OCI-LY7 (cell line): ENCODE measurements around the gene ARMC9. TPM values are rescaled to one million over a fixed set of nuclear protein-coding genes. Genes with fewer than 3 reads are reported as not detected.

Experiments used
- BruUV-seq: library from RNA; stranded (reverse); fragments of 400-500 nt; replicated peaks from 2 replicates; lab custom pipeline; 2021; lab: Mats Ljungman, UMichigan
- CTCF ChIA-PET: fragments of 300-600 bp; sonication (Branson Sonifier 250); formaldehyde crosslinking; loops from one replicate; lab custom pipeline; 2022; ENCODE audit warnings: antibody characterized with exemption; ENCODE audit not compliant: unreplicated experiment; lab: Charles Lee
- POLR2A ChIA-PET: fragments of 300-600 bp; sonication (Branson Sonifier 250); formaldehyde crosslinking; loops from one replicate; lab custom pipeline; 2022; ENCODE audit warnings: antibody characterized with exemption; lab: Charles Lee
- DNase-seq: peaks from one replicate; pipeline ENCODE4 v3.0.0-alpha.2; 2015; ENCODE audit warnings: low spot score
- H2AFZ ChIP-seq: fragments of 200-600 bp; sonication (generic), shearing (Covaris generic); 2 replicates; pipeline ENCODE4 v1.6.1; 2014; ENCODE audit warnings: mild to moderate bottlenecking, antibody characterized with exemption, low read length, moderate library complexity
- H3K27ac ChIP-seq: fragments of 200-600 bp; sonication (generic); 2 replicates; pipeline ENCODE4 v1.5.1; 2014; ENCODE audit warnings: mixed run types, low read depth, mild to moderate bottlenecking, moderate library complexity, low read length, inconsistent platforms; ENCODE audit not compliant: poor library complexity, severe bottlenecking
- H3K36me3 ChIP-seq: fragments of 200-600 bp; sonication (generic); 2 replicates; pipeline ENCODE4 v1.6.1; 2014; ENCODE audit warnings: mild to moderate bottlenecking, antibody characterized with exemption, low read length, moderate library complexity, mixed read lengths; ENCODE audit not compliant: insufficient read depth
- H3K4me1 ChIP-seq: fragments of 200-600 bp; sonication (generic); 2 replicates; pipeline ENCODE4 v1.5.1; 2014; ENCODE audit warnings: mild to moderate bottlenecking, low read length; ENCODE audit not compliant: insufficient read depth, poor library complexity, severe bottlenecking
- H3K4me2 ChIP-seq: fragments of 200-600 bp; sonication (generic); 2 replicates; pipeline ENCODE4 v1.6.1; 2014; ENCODE audit warnings: mild to moderate bottlenecking, low read length
- H3K4me3 ChIP-seq: fragments of 200-600 bp; sonication (generic); 2 replicates; pipeline ENCODE4 v1.5.1; 2014; ENCODE audit warnings: mild to moderate bottlenecking, low read depth, low read length; ENCODE audit not compliant: poor library complexity, severe bottlenecking
- H3K79me2 ChIP-seq: fragments of 200-600 bp; sonication (generic); 2 replicates; pipeline ENCODE4 v1.6.1; 2016; ENCODE audit warnings: low read depth, mild to moderate bottlenecking, low read length, moderate library complexity, mixed read lengths; ENCODE audit not compliant: insufficient read depth
- H3K9me2 ChIP-seq: fragments of 200-600 bp; sonication (generic); 2 replicates; pipeline ENCODE4 v1.6.1; 2016; ENCODE audit warnings: mild to moderate bottlenecking, low read length, mixed read lengths; ENCODE audit not compliant: insufficient read depth
- H3K9me3 ChIP-seq: fragments of 200-600 bp; sonication (generic); 2 replicates; pipeline ENCODE4 v1.6.1; 2014; ENCODE audit warnings: mild to moderate bottlenecking, mixed run types, low read length, mixed read lengths
- H4K20me1 ChIP-seq: fragments of 200-600 bp; sonication (generic); 2 replicates; pipeline ENCODE4 v1.6.1; 2014; ENCODE audit warnings: mild to moderate bottlenecking, antibody characterized with exemption, low read length, moderate library complexity, mixed read lengths; ENCODE audit not compliant: insufficient read depth
- EZH2phosphoT487 ChIP-seq: fragments of 200-600 bp; sonication (generic); IDR thresholded peaks from 2 replicates; pipeline ENCODE4 v1.6.1; 2018; ENCODE audit warnings: low read depth, borderline replicate concordance, mild to moderate bottlenecking, mixed run types, antibody characterized with exemption, low read length, moderate library complexity, mixed read lengths
- intact Hi-C: fragments of 100-400 bp; cut with micrococcal nuclease; formaldehyde crosslinking; loops from one replicate; pipeline ENCODE4 v1.10.0; 2022; ENCODE audit not compliant: unreplicated experiment
- total RNA-seq, 2 experiments: library from RNA; depleted of rRNA in 1 of 2; stranded (reverse); fragments of >200 nt in 1 of 2; shearing (Covaris generic) in 1 of 2; gene quantifications; 2 replicates each; pipeline ENCODE4 v1.2.3, GENCODE V29; 2014 to 2022
- TF ChIP-seq, protein P1 (sequence below): fragments of 200-600 bp; sonication (generic); conservative IDR thresholded peaks from 2 replicates; pipeline ENCODE4 v1.5.1; 2014; ENCODE audit warnings: mild to moderate bottlenecking, antibody characterized with exemption, low read length, moderate library complexity, mixed read lengths

The ARMC9 gene
- total RNA-seq, 2 experiments from 2014 or later = 6.6 to 12.2 TPM

DNA sequence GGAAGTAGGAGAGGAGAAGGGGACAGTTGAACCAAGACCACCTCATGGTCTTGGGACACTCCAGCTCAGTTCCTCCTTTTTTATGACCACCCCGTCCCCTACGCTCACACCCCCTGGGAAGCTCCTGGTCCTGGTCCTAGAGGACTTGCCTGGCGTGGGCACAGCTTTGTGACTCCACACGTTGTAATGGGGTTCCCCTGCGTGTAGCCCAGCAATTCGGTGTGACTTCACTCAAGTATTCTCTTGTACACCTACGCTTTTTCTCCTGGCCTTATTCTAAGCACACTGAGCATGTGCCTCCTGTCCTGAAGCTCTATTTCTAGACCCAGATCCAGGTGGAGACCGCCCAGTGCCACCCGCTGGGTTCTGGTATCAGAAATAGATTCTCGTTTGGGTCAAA lies 161.0 kb downstream of the ARMC9 start:
- Histone ChIP-seq H3K4me3 (no peak overlapping the region), H2AFZ (no peak overlapping the region), H3K79me2 (no peaks in the 10 kb centered on the region), H3K36me3 (no peaks in the 10 kb centered on the region), H3K4me1 (peaks cover 13% of the 10 kb centered on the region), H3K27ac (no peak overlapping the region), H3K4me2 (no peak overlapping the region), H3K9me3 (no peaks in the 10 kb centered on the region), H4K20me1 (no peaks in the 10 kb centered on the region), H3K9me2 (no peaks in the 10 kb centered on the region)
- intact Hi-C loops = no loop called here
- BruUV-seq = no TSS peak
- POLR2A ChIA-PET = interaction anchor here (0.7 to 1.4 kb wide), 4 partner anchors 20 to 391 kb away, joined by 3 to 4 read pairs (median 3); no protein-coding TSS in a partner anchor
- TF ChIP-seq, protein P1, sequence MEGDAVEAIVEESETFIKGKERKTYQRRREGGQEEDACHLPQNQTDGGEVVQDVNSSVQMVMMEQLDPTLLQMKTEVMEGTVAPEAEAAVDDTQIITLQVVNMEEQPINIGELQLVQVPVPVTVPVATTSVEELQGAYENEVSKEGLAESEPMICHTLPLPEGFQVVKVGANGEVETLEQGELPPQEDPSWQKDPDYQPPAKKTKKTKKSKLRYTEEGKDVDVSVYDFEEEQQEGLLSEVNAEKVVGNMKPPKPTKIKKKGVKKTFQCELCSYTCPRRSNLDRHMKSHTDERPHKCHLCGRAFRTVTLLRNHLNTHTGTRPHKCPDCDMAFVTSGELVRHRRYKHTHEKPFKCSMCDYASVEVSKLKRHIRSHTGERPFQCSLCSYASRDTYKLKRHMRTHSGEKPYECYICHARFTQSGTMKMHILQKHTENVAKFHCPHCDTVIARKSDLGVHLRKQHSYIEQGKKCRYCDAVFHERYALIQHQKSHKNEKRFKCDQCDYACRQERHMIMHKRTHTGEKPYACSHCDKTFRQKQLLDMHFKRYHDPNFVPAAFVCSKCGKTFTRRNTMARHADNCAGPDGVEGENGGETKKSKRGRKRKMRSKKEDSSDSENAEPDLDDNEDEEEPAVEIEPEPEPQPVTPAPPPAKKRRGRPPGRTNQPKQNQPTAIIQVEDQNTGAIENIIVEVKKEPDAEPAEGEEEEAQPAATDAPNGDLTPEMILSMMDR = no peak
- TF ChIP-seq EZH2phosphoT487 = no peak
- CTCF ChIA-PET = no interaction called here
- DNase-seq = no peak

DNA sequence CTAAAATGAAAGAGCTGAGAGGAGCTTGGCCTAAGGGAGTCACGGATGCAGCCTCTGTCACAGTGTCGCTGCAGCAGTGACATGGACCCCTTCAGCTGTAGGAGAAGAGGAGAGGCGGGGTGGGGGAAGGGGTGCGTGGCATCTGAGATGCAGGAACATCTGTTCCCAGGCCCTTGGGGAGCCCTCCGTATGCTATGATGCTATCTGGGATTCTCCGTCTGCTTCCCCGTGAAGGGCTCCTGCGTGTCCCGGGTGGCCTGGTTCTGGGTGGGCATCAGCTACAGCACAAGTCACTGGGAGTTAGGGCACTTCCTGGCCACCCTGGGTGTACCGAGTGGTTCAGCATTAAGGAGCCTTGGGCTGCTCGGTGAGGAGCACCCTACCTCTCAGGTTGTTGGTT lies 161.5 kb downstream of the ARMC9 start:
- BruUV-seq = no TSS peak
- H3K4me1 ChIP-seq = peaks cover 17% of the 10 kb centered on the region
- H3K9me2 ChIP-seq = no peaks in the 10 kb centered on the region
- no peaks in the 10 kb centered on the region for H3K79me2 ChIP-seq
- no peaks in the 10 kb centered on the region for H3K9me3 ChIP-seq
- H4K20me1 ChIP-seq = no peaks in the 10 kb centered on the region
- CTCF ChIA-PET = no interaction called here
- TF ChIP-seq EZH2phosphoT487 = no peak
- TF ChIP-seq, protein P1 = no peak
- no peak overlapping the region for H2AFZ ChIP-seq
- H3K27ac ChIP-seq = no peak overlapping the region
- POLR2A ChIA-PET = interaction anchor here (0.7 to 1.4 kb wide), 3 partner anchors 33 to 390 kb away, joined by 3 to 4 read pairs (median 3); no protein-coding TSS in a partner anchor
- no peaks in the 10 kb centered on the region for H3K36me3 ChIP-seq
- no peak overlapping the region for H3K4me2 ChIP-seq
- no peak overlapping the region for H3K4me3 ChIP-seq
- DNase-seq = no peak
- intact Hi-C loops = no loop called here

DNA sequence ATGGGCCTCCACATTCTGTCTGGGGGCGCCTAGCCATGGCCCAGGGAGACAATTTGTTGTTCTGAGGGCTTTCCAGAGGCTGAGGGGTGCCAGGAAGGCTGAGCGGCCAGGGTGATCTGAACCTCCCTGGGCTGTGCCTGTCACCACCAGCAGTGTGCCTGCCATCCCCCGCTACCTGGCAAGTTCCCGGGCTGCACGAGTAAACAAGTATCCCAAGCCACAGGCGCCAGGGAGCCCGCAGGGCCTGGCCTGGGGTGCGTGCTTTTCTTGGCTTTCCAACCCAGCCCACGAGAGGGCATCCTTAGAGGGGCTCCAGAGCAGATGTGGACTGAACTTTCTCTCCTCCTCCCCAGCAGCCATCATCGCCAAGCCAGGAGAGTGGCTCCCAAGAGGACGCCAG lies 162.0 kb downstream of the ARMC9 start:
- Histone ChIP-seq H3K9me3 (no peaks in the 10 kb centered on the region), H3K4me1 (peaks cover 18% of the 10 kb centered on the region), H4K20me1 (no peaks in the 10 kb centered on the region), H3K27ac (no peak overlapping the region), H2AFZ (no peak overlapping the region), H3K9me2 (no peaks in the 10 kb centered on the region), H3K79me2 (no peaks in the 10 kb centered on the region), H3K36me3 (no peaks in the 10 kb centered on the region), H3K4me3 (no peak overlapping the region), H3K4me2 (no peak overlapping the region)
- CTCF ChIA-PET = no interaction called here
- no TSS peak for BruUV-seq
- TF ChIP-seq, protein P1 = 0 out of 2 replicates have a peak, but pooled peaks have one; percentile 20
- TF ChIP-seq EZH2phosphoT487 = no peak
- peak; percentile 16 for DNase-seq
- intact Hi-C loops = no loop called here
- POLR2A ChIA-PET = no interaction called here
